WTC11 (cell line): ENCODE data around the gene IFRD2. TPM values are rescaled to one million over a fixed set of nuclear protein-coding genes. Genes with fewer than 3 reads are reported as not detected.

Experiments used
- ATAC-seq: fragments of 200-7000 bp; cut with Tn5 transposase; 2 replicates; pipeline ENCODE4 v1.10.0; 2021; ENCODE audit warnings: mild to moderate bottlenecking, moderate library complexity
- CTCF ChIA-PET: fragments of 300-600 bp; sonication (Branson Sonifier 250); formaldehyde crosslinking; loops from one replicate; lab custom pipeline; 2021; ENCODE audit warnings: antibody characterized with exemption; lab: Charles Lee
- POLR2A ChIA-PET: fragments of 350-600 bp; sonication (Branson Sonifier 250); formaldehyde crosslinking; loops from one replicate; lab custom pipeline; 2021; ENCODE audit warnings: antibody characterized with exemption; lab: Charles Lee
- DNase-seq: peaks from one replicate; pipeline ENCODE4 v3.0.0; 2021; ENCODE audit warnings: low spot score
- H3K27ac Mint-ChIP-seq: 2 replicates; pipeline ENCODE4 v1.8.0; 2021; ENCODE audit warnings: mixed read lengths
- H3K27me3 Mint-ChIP-seq: 2 replicates; pipeline ENCODE4 v1.8.0; 2021; ENCODE audit warnings: low read depth, mild to moderate bottlenecking, moderate library complexity, mixed read lengths
- H3K36me3 Mint-ChIP-seq: 2 replicates; pipeline ENCODE4 v1.8.0; 2021; ENCODE audit warnings: mixed read lengths
- H3K4me1 Mint-ChIP-seq: 2 replicates; pipeline ENCODE4 v1.8.0; 2022; ENCODE audit warnings: mixed read lengths
- H3K4me3 Mint-ChIP-seq: 2 replicates; pipeline ENCODE4 v1.8.0; 2021; ENCODE audit warnings: mild to moderate bottlenecking, moderate library complexity, mixed read lengths
- H3K9me3 Mint-ChIP-seq: 2 replicates; pipeline ENCODE4 v1.8.0; 2021; ENCODE audit warnings: mixed read lengths
- AFF4 ChIP-seq: sonication (generic); formaldehyde crosslinking; IDR thresholded peaks from 2 replicates; pipeline ENCODE4 v1.8.1; 2023; ENCODE audit warnings: mild to moderate bottlenecking, missing genetic modification reagents, borderline replicate concordance
- CREB1 ChIP-seq: sonication (generic); formaldehyde crosslinking; IDR thresholded peaks from 2 replicates; pipeline ENCODE4 v1.8.0; 2023; ENCODE audit warnings: mild to moderate bottlenecking, missing genetic modification reagents
- E2F1 ChIP-seq: sonication (generic); formaldehyde crosslinking; IDR thresholded peaks from 2 replicates; pipeline ENCODE4 v1.8.0; 2022; ENCODE audit warnings: mild to moderate bottlenecking, missing genetic modification reagents
- E2F5 ChIP-seq: sonication (generic); formaldehyde crosslinking; IDR thresholded peaks from 2 replicates; pipeline ENCODE4 v1.8.1; 2022; ENCODE audit warnings: mild to moderate bottlenecking, moderate library complexity, missing genetic modification reagents
- FOXP1 ChIP-seq: sonication (generic); formaldehyde crosslinking; IDR thresholded peaks from 2 replicates; pipeline ENCODE4 v1.8.0; 2022; ENCODE audit warnings: missing genetic modification reagents, mild to moderate bottlenecking, moderate library complexity, borderline replicate concordance
- IRF2 ChIP-seq: sonication (generic); formaldehyde crosslinking; IDR thresholded peaks from 2 replicates; pipeline ENCODE4 v1.8.0; 2022; ENCODE audit warnings: low read depth, missing genetic modification reagents, borderline replicate concordance
- KAT7 ChIP-seq: sonication (generic); formaldehyde crosslinking; IDR thresholded peaks from 2 replicates; pipeline ENCODE4 v1.8.1; 2023; ENCODE audit warnings: missing genetic modification reagents, mild to moderate bottlenecking, borderline replicate concordance
- MYBL2 ChIP-seq: sonication (generic); formaldehyde crosslinking; IDR thresholded peaks from 2 replicates; pipeline ENCODE4 v1.8.1; 2023; ENCODE audit warnings: mild to moderate bottlenecking, moderate library complexity, missing genetic modification reagents
- SMAD3 ChIP-seq: sonication (generic); formaldehyde crosslinking; IDR thresholded peaks from 2 replicates; pipeline ENCODE4 v1.8.0; 2022; ENCODE audit warnings: missing genetic modification reagents, mild to moderate bottlenecking, borderline replicate concordance
- SP1 ChIP-seq: sonication (generic); formaldehyde crosslinking; conservative IDR thresholded peaks from 2 replicates; pipeline ENCODE4 v1.8.1; 2022; ENCODE audit warnings: missing genetic modification reagents
- USF1 ChIP-seq: sonication (generic); formaldehyde crosslinking; IDR thresholded peaks from 2 replicates; pipeline ENCODE4 v1.8.0; 2022; ENCODE audit warnings: mild to moderate bottlenecking, missing genetic modification reagents
- USF2 ChIP-seq: sonication (generic); formaldehyde crosslinking; IDR thresholded peaks from 2 replicates; pipeline ENCODE4 v1.8.1; 2023; ENCODE audit warnings: mild to moderate bottlenecking, missing genetic modification reagents, moderate library complexity
- ZBTB43 ChIP-seq: sonication (generic); formaldehyde crosslinking; IDR thresholded peaks from 2 replicates; pipeline ENCODE4 v1.8.1; 2023; ENCODE audit warnings: mild to moderate bottlenecking, missing genetic modification reagents
- ZMAT4 ChIP-seq: fragments of 250-450 bp; sonication (Bioruptor Pico); IDR thresholded peaks from 2 replicates; pipeline ENCODE4 v1.9.0; 2021; ENCODE audit warnings: mild to moderate bottlenecking
- ZNF317 ChIP-seq: sonication (generic); formaldehyde crosslinking; IDR thresholded peaks from 2 replicates; pipeline ENCODE4 v1.8.1; 2023; ENCODE audit warnings: low read depth, mild to moderate bottlenecking, moderate library complexity, missing genetic modification reagents, borderline replicate concordance
- ZNF532 ChIP-seq: fragments of 250-450 bp; sonication (Bioruptor Pico); IDR thresholded peaks from 2 replicates; pipeline ENCODE4 v1.9.0; 2021; ENCODE audit warnings: mild to moderate bottlenecking, borderline replicate concordance
- ZNF671 ChIP-seq: fragments of 250-450 bp; sonication (Bioruptor Pico); IDR thresholded peaks from 2 replicates; pipeline ENCODE4 v1.8.0; 2021; ENCODE audit warnings: mild to moderate bottlenecking
- total RNA-seq: library from RNA; stranded (reverse); gene quantifications from 3 replicates; pipeline ENCODE4 v1.2.3, GENCODE V29; 2021

IFRD2 gene
- total RNA-seq, 1 experiment from 2014 or later, result 92.0 TPM

GRCh38 chr3:50321336-50322114 is 29.3 kb upstream of the IFRD2 start (continued):
- TF ChIP-seq ZNF532 (no peak), FOXP1 (CRISPR knock-in tag) (peak; percentile 15; the same call in 1 of the 2 replicates), KAT7 (CRISPR knock-in tag) (peak; percentile 42; the same call in 1 of the 2 replicates), ZBTB43 (0 out of 2 replicates have a peak, but pooled peaks have one; percentile 9), SP1 (CRISPR knock-in tag) (peak; percentile 88), ZNF671 (0 out of 2 replicates have a peak, but pooled peaks have one; percentile 70), IRF2 (CRISPR knock-in tag) (no peak), CREB1 (CRISPR knock-in tag) (0 out of 2 replicates have a peak, but pooled peaks have one; percentile 36), SMAD3 (CRISPR knock-in tag) (peak; percentile 73; the same call in 1 of the 2 replicates), ZNF317 (CRISPR knock-in tag) (no peak), AFF4 (CRISPR knock-in tag) (no peak), ZMAT4 (CRISPR knock-in tag) (no peak)

GRCh38 chr3:50320853-50321335 is 28.7 kb upstream of the IFRD2 start:
- peak; percentile 81 for DNase-seq
- H3K27ac Mint-ChIP-seq, result peak overlapping the region; percentile 44
- peak overlapping the region; percentile 93 for H3K4me3 Mint-ChIP-seq
- no peaks in the 10 kb centered on the region for H3K9me3 Mint-ChIP-seq
- CTCF ChIA-PET, result interaction anchor here (0.6 to 5.5 kb wide), 39 partner anchors 12 to 1382 kb away, joined by 3 to 95 read pairs (median 4); partner anchors contain the start of genes CISH, CYB561D2, HEMK1 and HYAL1
- peaks cover 40% of the 10 kb centered on the region for H3K4me1 Mint-ChIP-seq
- H3K36me3 Mint-ChIP-seq, result peaks cover 35% of the 10 kb centered on the region
- POLR2A ChIA-PET, result interaction anchor here (0.6 to 2.0 kb wide), 5 partner anchors 16 to 124 kb away, joined by 3 to 8 read pairs (median 5); partner anchors contain the start of genes HYAL3 and NAA80
- no peaks in the 10 kb centered on the region for H3K27me3 Mint-ChIP-seq
- peak; percentile 26 for ATAC-seq
- TF ChIP-seq E2F5 (CRISPR knock-in tag) (no peak), MYBL2 (0 out of 2 replicates have a peak, but pooled peaks have one; percentile 36), ZNF317 (CRISPR knock-in tag) (0 out of 2 replicates have a peak, but pooled peaks have one; percentile 26), USF2 (CRISPR knock-in tag) (peak; percentile 81), ZBTB43 (peak; percentile 38; the same call in 1 of the 2 replicates), USF1 (peak; percentile 58; the same call in 1 of the 2 replicates), KAT7 (CRISPR knock-in tag) (peak; percentile 99), E2F1 (CRISPR knock-in tag) (no peak)
